RCC 7860 (cell line): ENCODE data around the gene CA10.

ENCODE experiments used
- DNase-seq: peaks from one replicate; pipeline ENCODE4 v3.0.0-alpha.2; 2015; ENCODE audit warnings: low spot score
- FAIRE-seq: peaks from 2 replicates; lab custom pipeline; 2012; peaks lifted over from hg19 to GRCh38; lab: Jason Lieb, UNC

Gene CA10

GRCh38 chr17:52049051-52049450 is 109.5 kb downstream of the CA10 start:
- FAIRE-seq (no peak), DNase-seq (no peak)

- no peak for DNase-seq
- no peak for FAIRE-seq
Observed at GRCh38 chr17:52048137-52048898, 110.2 kb downstream of the CA10 start.

- no peak for FAIRE-seq
- no peak for DNase-seq
Observed at GRCh38 chr17:52047086-52047485, 111.4 kb downstream of the CA10 start.

GRCh38 chr17:52041123-52041617 is 117.3 kb downstream of the CA10 start:
- no peak for FAIRE-seq
- no peak for DNase-seq

DNA sequence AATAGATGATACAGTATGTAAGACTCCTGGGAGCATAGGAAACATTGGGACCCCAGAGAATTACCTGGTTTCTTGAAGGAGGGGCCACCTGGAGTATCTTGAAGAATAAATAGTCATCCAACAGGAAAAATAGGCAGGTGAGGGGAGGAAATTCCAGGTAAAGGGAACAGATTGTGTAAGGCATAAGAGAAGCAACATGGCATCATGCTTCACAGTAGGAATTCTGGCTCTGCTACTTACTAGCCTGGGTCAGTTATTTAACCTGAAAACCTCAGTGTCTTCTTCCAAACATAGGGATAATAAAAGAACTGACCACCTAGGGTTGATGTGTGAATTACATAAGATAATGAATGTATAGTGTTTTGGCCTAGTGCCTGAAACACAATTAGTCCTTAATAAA is 122.1 kb downstream of the CA10 start:
- FAIRE-seq (no peak), DNase-seq (no peak)

DNA sequence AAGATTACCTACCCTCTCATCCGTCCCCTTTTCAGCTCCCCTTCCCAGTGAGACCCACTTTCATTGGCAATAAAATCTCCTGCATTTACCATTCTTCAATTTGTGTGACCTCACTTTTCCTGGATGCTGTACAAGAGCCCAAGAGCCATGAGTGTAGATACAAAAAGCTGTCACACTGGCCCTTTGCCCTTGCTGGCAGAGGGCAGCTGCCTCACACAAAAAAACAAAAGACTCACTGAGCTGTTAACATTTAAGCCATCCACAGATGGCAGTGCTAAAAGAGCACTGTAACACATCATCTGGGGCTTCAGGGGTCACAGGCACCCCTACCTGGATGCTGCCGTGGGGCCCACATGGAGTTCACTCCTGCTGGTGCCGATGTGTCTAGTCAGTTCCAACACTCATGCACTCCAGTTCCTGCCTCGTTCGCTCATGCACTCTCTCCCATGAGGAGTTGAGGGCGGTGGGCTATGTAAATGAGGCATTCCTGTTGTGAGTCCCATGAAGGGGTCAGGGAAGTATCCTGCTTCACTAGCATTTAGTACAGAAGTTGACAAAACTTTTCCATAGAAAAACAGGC is 123.1 kb downstream of the CA10 start:
- FAIRE-seq (no peak), DNase-seq (no peak)

DNA sequence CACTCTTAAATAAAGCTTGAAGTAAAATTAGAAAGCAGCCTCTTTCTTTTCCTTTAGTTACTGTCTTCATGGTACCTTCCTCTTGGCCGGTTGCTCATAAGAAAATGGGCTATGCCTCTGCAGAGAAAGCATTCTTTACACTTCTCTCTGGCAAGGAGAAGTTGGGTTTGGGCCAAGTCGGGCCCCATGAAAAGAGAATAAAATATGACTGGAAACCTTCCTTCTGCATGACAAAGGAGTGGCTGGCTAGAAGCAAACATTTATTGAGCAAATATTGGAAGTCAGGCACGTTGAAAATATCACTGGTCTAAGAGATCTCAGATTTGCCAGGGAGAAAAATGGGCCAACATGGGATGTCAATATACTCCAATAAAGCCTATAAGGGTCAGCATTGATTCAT is 126.1 kb downstream of the CA10 start:
- DNase-seq: no peak
- no peak for FAIRE-seq

GRCh38 chr17:52030052-52030451 is 128.5 kb downstream of the CA10 start:
- DNase-seq: no peak

GRCh38 chr17:52027620-52028295 is 130.8 kb downstream of the CA10 start:
- DNase-seq (peak; percentile 57), FAIRE-seq (peak; percentile 68)

More at GRCh38 chr17:52030052-52030451, 128.5 kb downstream of the CA10 start:
- no peak for FAIRE-seq

DNA sequence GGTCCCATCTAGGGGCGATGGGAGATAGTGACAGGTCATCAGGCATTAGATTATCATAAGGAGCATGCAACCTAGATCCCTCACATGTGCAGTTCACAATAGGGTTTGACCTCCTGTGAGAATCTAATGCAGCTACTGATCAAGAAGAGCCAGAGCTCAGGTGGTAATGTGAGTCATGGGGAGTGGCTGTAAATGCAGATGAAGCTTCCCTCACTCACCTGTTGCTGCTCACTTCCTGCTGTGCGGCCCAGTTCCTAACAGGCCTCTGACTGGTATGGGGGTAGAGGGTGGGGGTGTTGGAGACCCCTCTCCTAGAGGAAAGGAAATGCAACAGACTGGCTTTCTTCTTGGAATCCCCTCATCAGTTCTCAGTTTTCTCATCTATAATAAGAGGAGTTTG is 131.4 kb downstream of the CA10 start:
- FAIRE-seq (no peak), DNase-seq (no peak)

DNA sequence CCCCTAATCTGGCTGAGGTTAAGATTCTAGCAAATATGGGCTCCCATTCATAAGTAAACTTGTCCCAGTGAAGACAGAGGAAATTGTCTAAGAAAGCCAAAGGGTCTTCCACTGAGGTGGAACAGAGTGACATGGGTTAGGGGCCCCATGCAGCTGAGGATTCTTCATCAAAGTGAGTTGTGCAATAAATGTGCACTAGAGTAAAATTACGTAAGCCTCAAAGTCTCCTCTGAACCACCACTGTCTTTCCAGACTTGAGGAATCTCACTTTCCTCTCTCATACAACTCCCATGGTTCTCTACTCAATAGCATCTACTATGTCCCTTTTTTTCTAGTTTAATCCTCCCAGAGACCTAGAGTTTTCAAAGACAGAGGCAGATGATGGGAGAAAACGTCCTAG is 132.4 kb downstream of the CA10 start:
- FAIRE-seq (no peak), DNase-seq (no peak)

DNA sequence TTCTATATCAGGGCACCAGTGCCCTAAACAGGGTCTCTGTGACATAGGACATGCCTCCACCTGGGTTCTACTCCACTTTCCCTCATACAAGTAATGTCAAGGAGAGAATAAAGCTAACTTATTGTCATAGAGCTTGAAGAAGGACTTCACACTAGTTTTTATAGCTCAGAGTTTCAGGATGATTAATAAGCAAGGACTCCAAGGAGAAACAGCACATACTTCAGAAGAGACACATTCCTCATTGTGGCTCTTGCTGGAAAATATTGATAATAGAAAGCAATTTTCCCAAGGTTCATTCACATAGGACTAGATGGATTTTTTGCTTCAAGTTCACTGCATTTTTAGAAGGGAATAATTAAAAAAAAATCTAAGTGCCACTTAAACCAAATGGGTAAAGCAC is 133.3 kb downstream of the CA10 start:
- DNase-seq (no peak), FAIRE-seq (no peak)

- DNase-seq (no peak), FAIRE-seq (no peak)
Observed at GRCh38 chr17:52024300-52024870, 134.1 kb downstream of the CA10 start.

GRCh38 chr17:52011064-52011463 is 147.4 kb downstream of the CA10 start:
- no peak for FAIRE-seq
- DNase-seq: no peak

- no peak for DNase-seq
- FAIRE-seq: no peak
Observed at GRCh38 chr17:51999654-52000053, 158.9 kb downstream of the CA10 start.

DNA sequence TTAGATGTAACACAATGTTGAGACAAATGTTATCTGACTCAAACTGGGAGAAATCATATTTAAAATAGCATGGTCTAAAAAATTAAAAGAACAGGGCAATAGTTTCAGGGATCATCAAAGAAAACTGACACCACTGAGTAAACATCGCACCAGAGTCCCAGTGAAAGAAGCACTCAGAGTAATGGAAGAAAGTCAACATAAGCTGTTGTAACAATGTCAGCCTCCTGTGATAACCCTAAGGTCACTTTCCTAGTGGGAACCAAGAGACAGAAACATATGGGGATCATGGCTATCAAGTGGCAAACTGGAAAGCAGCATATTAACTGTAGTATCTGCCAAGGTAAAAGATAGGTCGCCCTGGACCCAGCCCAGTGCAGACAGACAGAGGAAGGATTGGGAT is 160.8 kb downstream of the CA10 start:
- DNase-seq: no peak
- no peak for FAIRE-seq

DNA sequence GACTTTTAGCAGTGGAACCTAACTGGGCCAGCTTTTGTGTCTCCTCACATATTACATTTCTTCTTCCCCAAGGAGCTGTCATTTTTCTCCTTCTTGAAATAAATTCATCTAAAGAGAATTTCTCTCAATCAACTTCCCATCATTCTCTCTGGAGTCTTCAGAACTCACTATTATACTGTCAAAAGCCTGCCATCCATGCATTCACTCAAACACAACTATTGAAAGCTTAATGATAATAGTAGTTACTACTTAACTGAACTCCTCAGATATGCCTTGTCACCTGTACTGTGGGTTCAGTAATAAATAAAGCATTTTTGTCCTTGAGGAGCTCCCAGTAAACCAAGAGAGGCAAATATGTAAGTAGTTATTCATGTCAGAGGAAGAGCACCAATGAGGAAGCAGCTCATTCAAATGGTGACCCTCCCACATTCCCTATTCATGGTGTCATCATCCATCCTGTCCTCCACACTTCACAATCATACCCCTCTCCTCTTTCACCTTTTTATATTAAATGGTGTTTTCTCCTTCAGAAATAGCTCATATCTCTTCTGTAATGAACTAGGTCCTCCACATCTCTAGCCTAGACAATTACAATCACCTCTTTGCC is 162.6 kb downstream of the CA10 start:
- FAIRE-seq (no peak), DNase-seq (no peak)

DNA sequence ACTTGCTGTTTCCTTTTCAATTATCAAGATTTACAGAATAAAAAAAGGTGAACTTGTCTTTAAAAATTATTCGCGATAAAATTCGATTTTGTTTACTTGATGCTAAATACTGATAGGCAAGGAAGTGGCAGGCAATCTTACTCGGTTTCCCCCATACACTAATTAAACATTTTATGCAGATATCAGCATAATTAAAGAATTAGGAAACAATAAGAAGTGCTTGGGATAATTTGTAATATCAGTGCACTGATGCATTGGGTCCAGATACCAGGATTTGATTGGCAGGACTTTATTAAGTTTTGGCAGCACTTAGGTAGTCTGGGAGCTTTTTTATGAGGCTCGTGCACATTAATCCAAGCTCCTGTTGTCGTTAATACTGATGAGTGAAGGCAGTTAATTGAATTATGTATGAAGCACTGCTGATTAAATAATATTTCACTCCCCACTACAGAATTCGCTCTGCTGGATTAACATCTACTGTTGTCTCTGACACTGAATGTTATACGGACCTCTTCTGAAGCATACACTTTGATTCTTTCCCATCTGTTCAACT is 165.6 kb downstream of the CA10 start:
- DNase-seq (no peak), FAIRE-seq (no peak)

GRCh38 chr17:51971121-51971520 is 187.4 kb downstream of the CA10 start:
- DNase-seq (no peak), FAIRE-seq (no peak)

GRCh38 chr17:51961689-51962088 is 196.8 kb downstream of the CA10 start:
- FAIRE-seq: no peak
- no peak for DNase-seq

GRCh38 chr17:51957786-51958185 is 200.7 kb downstream of the CA10 start:
- FAIRE-seq (no peak), DNase-seq (no peak)
